Vagina (tissue), 2 donors: ENCODE results near the gene BASP1. TPM values are rescaled to one million over a fixed set of nuclear protein-coding genes. Genes with fewer than 3 reads are reported as not detected.

Experiments used
- DNase-seq, 2 donors: peaks; one replicate each; pipeline ENCODE4 v3.0.0-alpha.2; 2017; ENCODE audit errors: extremely low spot score in 2 of 2
- H3K27ac ChIP-seq: fragments of 200-600 bp; sonication (generic); one replicate; pipeline ENCODE4 v1.5.1; 2019
- H3K27me3 ChIP-seq: fragments of 200-600 bp; sonication (generic); one replicate; pipeline ENCODE4 v1.5.1; 2019
- H3K36me3 ChIP-seq, 2 donors: fragments of 200-600 bp; sonication (generic); one replicate each; pipeline ENCODE4 v1.5.1; 2017 to 2019
- H3K4me1 ChIP-seq: fragments of 200-600 bp; sonication (generic); one replicate; pipeline ENCODE4 v1.5.1; 2019
- H3K4me3 ChIP-seq, 2 donors: fragments of 200-600 bp; sonication (generic); 1 replicate in 1 of 2; 2 replicates in 1 of 2; pipeline ENCODE4 v1.5.1; 2016 to 2019
- H3K9me3 ChIP-seq: fragments of 200-600 bp; sonication (generic); one replicate; pipeline ENCODE4 v1.5.1; 2019
- CTCF ChIP-seq, 3 experiments: fragments of 450-650 bp in 2 of 3; fragments of 200-600 bp in 1 of 3; sonication (generic) in 1 of 3; IDR thresholded peaks; one replicate each; pipeline ENCODE4 v1.5.1; 2017 to 2019; ENCODE audit warnings: antibody characterized with exemption in 3 of 3, mild to moderate bottlenecking in 2 of 3, moderate library complexity in 2 of 3
- POLR2A ChIP-seq, 2 donors: fragments of 450-650 bp; IDR thresholded peaks; one replicate each; pipeline ENCODE4 v1.6.1; 2017; ENCODE audit warnings: antibody characterized with exemption in 2 of 2, mild to moderate bottlenecking in 2 of 2, moderate library complexity in 2 of 2
- POLR2AphosphoS5 ChIP-seq, 2 donors: sonication (generic); formaldehyde crosslinking; IDR thresholded peaks; one replicate each; pipeline ENCODE4 v1.9.0; 2017; ENCODE audit warnings: antibody characterized with exemption in 2 of 2, mild to moderate bottlenecking in 2 of 2, low read depth in 1 of 2; ENCODE audit not compliant: insufficient read depth in 1 of 2
- intact Hi-C: fragments of 100-400 bp; cut with DNase I; formaldehyde crosslinking; loops from one replicate; pipeline ENCODE4 v1.15.1; 2023
- total RNA-seq: library from RNA; depleted of rRNA; stranded (reverse); fragments of >200 nt; gene quantifications from one replicate; pipeline ENCODE4 v1.2.3, GENCODE V29; 2016

The BASP1 gene
- total RNA-seq, 1 donor from 2014 or later, result 46.4 TPM

- Histone ChIP-seq H3K4me3 (no peak overlapping the region), H3K9me3 (no peaks in the 10 kb centered on the region), H3K27me3 (no peaks in the 10 kb centered on the region), H3K4me1 (no peaks in the 10 kb centered on the region), H3K27ac (no peak overlapping the region), H3K36me3 (no peaks in the 10 kb centered on the region)
- no peak for DNase-seq
- TF ChIP-seq POLR2A (IDR thresholded peaks at IDR 0.05) (no peak), POLR2AphosphoS5 (IDR thresholded peaks at IDR 0.05; ENCODE audit: insufficient read depth in 1 of 2, low read depth in 1 of 2) (no peak), CTCF (IDR thresholded peaks at IDR 0.05) (no peak)
- intact Hi-C loops, result no loop called here
These were observed 77.3 kb downstream of the BASP1 start for GRCh38 chr5:17294639-17295311.

GRCh38 chr5:17295671-17296070 is 78.2 kb downstream of the BASP1 start:
- Histone ChIP-seq H3K27me3 (no peaks in the 10 kb centered on the region), H3K36me3 (no peaks in the 10 kb centered on the region), H3K9me3 (no peaks in the 10 kb centered on the region), H3K27ac (no peak overlapping the region), H3K4me3 (no peak overlapping the region), H3K4me1 (no peaks in the 10 kb centered on the region)
- TF ChIP-seq POLR2A (IDR thresholded peaks at IDR 0.05) (no peak), POLR2AphosphoS5 (IDR thresholded peaks at IDR 0.05; ENCODE audit: insufficient read depth in 1 of 2, low read depth in 1 of 2) (no peak), CTCF (IDR thresholded peaks at IDR 0.05) (no peak)
- DNase-seq, result no peak
- intact Hi-C loops, result no loop called here

GRCh38 chr5:17302106-17302505 is 84.7 kb downstream of the BASP1 start:
- peaks cover 29% of the 10 kb centered on the region for H3K4me1 ChIP-seq
- intact Hi-C loops, result no loop called here
- H3K27ac ChIP-seq, result no peak overlapping the region
- TF ChIP-seq POLR2AphosphoS5 (IDR thresholded peaks at IDR 0.05; ENCODE audit: insufficient read depth in 1 of 2, low read depth in 1 of 2), result no peak
- TF ChIP-seq CTCF (IDR thresholded peaks at IDR 0.05), result no peak
- no peak for TF ChIP-seq POLR2A (IDR thresholded peaks at IDR 0.05)
- no peaks in the 10 kb centered on the region for H3K9me3 ChIP-seq
- DNase-seq, result no peak
- no peaks in the 10 kb centered on the region for H3K36me3 ChIP-seq
- no peak overlapping the region for H3K4me3 ChIP-seq
- no peaks in the 10 kb centered on the region for H3K27me3 ChIP-seq

GRCh38 chr5:17302604-17303003 is 85.2 kb downstream of the BASP1 start:
- Histone ChIP-seq H3K9me3 (no peaks in the 10 kb centered on the region), H3K27me3 (no peaks in the 10 kb centered on the region), H3K4me1 (peaks cover 29% of the 10 kb centered on the region), H3K4me3 (no peak overlapping the region), H3K36me3 (no peaks in the 10 kb centered on the region), H3K27ac (no peak overlapping the region)
- no peak for TF ChIP-seq CTCF (IDR thresholded peaks at IDR 0.05)
- DNase-seq, result no peak
- intact Hi-C loops, result no loop called here

GRCh38 chr5:17304282-17304681 is 86.9 kb downstream of the BASP1 start:
- Histone ChIP-seq H3K9me3 (no peaks in the 10 kb centered on the region), H3K36me3 (no peaks in the 10 kb centered on the region), H3K27ac (no peak overlapping the region), H3K4me1 (peaks cover 29% of the 10 kb centered on the region), H3K27me3 (no peaks in the 10 kb centered on the region), H3K4me3 (no peak overlapping the region)
- no peak for DNase-seq
- intact Hi-C loops, result no loop called here
- TF ChIP-seq POLR2AphosphoS5 (IDR thresholded peaks at IDR 0.05; ENCODE audit: insufficient read depth in 1 of 2, low read depth in 1 of 2) (no peak), POLR2A (IDR thresholded peaks at IDR 0.05) (no peak), CTCF (IDR thresholded peaks at IDR 0.05) (no peak)
